K562 (cell line): ENCODE data around the gene XRCC3. TPM values are rescaled to one million over a fixed set of nuclear protein-coding genes. Genes with fewer than 3 reads are reported as not detected.
A peak's percentile ranks its signal among the peaks of the same experiment; 100 is the strongest.

Experiments
- BHLHE40 ChIP-seq: IDR thresholded peaks from 2 replicates; pipeline ENCODE4 v1.6.1; 2011; ENCODE audit warnings: low read length, improper control_type of control experiment
- CAMTA2 ChIP-seq: fragments of 250-450 bp; sonication (Bioruptor Pico); conservative IDR thresholded peaks from 2 replicates; pipeline ENCODE4 v1.5.1; 2022
- FOXJ3 ChIP-seq: sonication (generic); formaldehyde crosslinking; IDR thresholded peaks from 2 replicates; pipeline ENCODE4 v1.4.0; 2020; ENCODE audit warnings: mild to moderate bottlenecking, missing genetic modification reagents
- HEY1 ChIP-seq: fragments of 250-450 bp; sonication (Bioruptor Pico); IDR thresholded peaks from 2 replicates; pipeline ENCODE4 v1.5.0; 2020; ENCODE audit warnings: mild to moderate bottlenecking, moderate library complexity, borderline replicate concordance
- KAT7 ChIP-seq: sonication (generic); formaldehyde crosslinking; IDR thresholded peaks from 2 replicates; pipeline ENCODE4 v1.8.0; 2022; ENCODE audit warnings: missing genetic modification reagents, mild to moderate bottlenecking, borderline replicate concordance
- LCOR ChIP-seq: sonication (generic); formaldehyde crosslinking; IDR thresholded peaks from 2 replicates; pipeline ENCODE4 v1.8.0; 2022; ENCODE audit warnings: mild to moderate bottlenecking, missing genetic modification reagents
- MAFG ChIP-seq: fragments of 450-650 bp; conservative IDR thresholded peaks from 2 replicates; pipeline ENCODE4 v1.6.1; 2016; ENCODE audit warnings: missing genetic modification characterization, missing compliant biosample characterization
- SP1 ChIP-seq: sonication (generic); formaldehyde crosslinking; IDR thresholded peaks from 2 replicates; pipeline ENCODE4 v1.8.1; 2022; ENCODE audit warnings: mild to moderate bottlenecking, missing genetic modification reagents
- SRF ChIP-seq, 2 experiments: fragments of 250-450, 450-650 bp in 1 of 2; sonication (Bioruptor Pico) in 1 of 2; sonication (generic) in 1 of 2; formaldehyde crosslinking; IDR thresholded peaks; 2 replicates each; pipeline versions ENCODE4 v1.5.0 to v1.5.1; 2020 to 2022; ENCODE audit warnings: mild to moderate bottlenecking in 1 of 2, missing genetic modification reagents in 1 of 2
- TAF9B ChIP-seq: fragments of 450-650 bp; IDR thresholded peaks from 2 replicates; pipeline ENCODE4 v1.6.1; 2018; ENCODE audit warnings: mild to moderate bottlenecking; ENCODE audit not compliant: partially characterized antibody
- TBP ChIP-seq: optimal IDR thresholded peaks from 2 replicates; pipeline ENCODE3; 2011; ENCODE audit warnings: low read depth, low read length, improper control_type of control experiment
- ZNF324 ChIP-seq: fragments of 250-450 bp; sonication (Bioruptor Pico); IDR thresholded peaks from 2 replicates; pipeline ENCODE4 v1.4.0; 2020; ENCODE audit warnings: mild to moderate bottlenecking
- ZNF41 ChIP-seq: fragments of 250-450 bp; sonication (Bioruptor Pico); conservative IDR thresholded peaks from 2 replicates; pipeline ENCODE4 v1.4.0; 2020; ENCODE audit warnings: mild to moderate bottlenecking
- ZNF644 ChIP-seq: fragments of 200-800 bp; sonication (Bioruptor generic); IDR thresholded peaks from 2 replicates; pipeline ENCODE4 v1.6.1; 2016; ENCODE audit warnings: low read depth, missing genetic modification characterization, missing compliant biosample characterization
- polyA plus RNA-seq, 8 experiments: library from polyadenylated mRNA; depleted of rRNA in 4 of 8; stranded (reverse) in 5 of 8; unstranded in 3 of 8; fragments of >200 nt; fragmentation: Nextera tagmentation in 2 of 8; fragmentation: Illumina TruSeq in 1 of 8; extraction: Ambion mirVana in 2 of 8; extraction: Trizol in 1 of 8; gene quantifications; 2 replicates each; pipeline versions ENCODE4 v1.2.1 to v1.2.3, GENCODE V29; 2011 to 2014; ENCODE audit warnings: inconsistent platforms in 1 of 8, missing spikeins in 1 of 8
- total RNA-seq, 7 experiments: library from RNA; depleted of rRNA in 6 of 7; stranded (reverse); fragments of >200 nt in 6 of 7; fragmentation: Illumina TruSeq in 2 of 7; extraction: Trizol in 2 of 7; gene quantifications; 2 replicates each; pipeline versions ENCODE4 v1.2.1 to v1.2.3, GENCODE V29; 2011 to 2021; ENCODE audit warnings: low replicate concordance in 1 of 7
- TF ChIP-seq, protein P1 (sequence below): fragments of 450-650 bp; IDR thresholded peaks from 2 replicates; pipeline ENCODE4 v1.6.1; 2016; ENCODE audit warnings: mild to moderate bottlenecking, moderate library complexity
- TF ChIP-seq, protein P2 (sequence below): sonication (generic); formaldehyde crosslinking; IDR thresholded peaks from 2 replicates; pipeline ENCODE4 v1.8.0; 2022; ENCODE audit warnings: missing genetic modification reagents, mild to moderate bottlenecking, borderline replicate concordance

Gene XRCC3
- total and polyA plus RNA-seq, 9 of the 15 experiments (the other 6 are each of a cell fraction or from before 2014, with no cell fraction given): 0.34 to 59.3 (median 30.3) TPM

DNA sequence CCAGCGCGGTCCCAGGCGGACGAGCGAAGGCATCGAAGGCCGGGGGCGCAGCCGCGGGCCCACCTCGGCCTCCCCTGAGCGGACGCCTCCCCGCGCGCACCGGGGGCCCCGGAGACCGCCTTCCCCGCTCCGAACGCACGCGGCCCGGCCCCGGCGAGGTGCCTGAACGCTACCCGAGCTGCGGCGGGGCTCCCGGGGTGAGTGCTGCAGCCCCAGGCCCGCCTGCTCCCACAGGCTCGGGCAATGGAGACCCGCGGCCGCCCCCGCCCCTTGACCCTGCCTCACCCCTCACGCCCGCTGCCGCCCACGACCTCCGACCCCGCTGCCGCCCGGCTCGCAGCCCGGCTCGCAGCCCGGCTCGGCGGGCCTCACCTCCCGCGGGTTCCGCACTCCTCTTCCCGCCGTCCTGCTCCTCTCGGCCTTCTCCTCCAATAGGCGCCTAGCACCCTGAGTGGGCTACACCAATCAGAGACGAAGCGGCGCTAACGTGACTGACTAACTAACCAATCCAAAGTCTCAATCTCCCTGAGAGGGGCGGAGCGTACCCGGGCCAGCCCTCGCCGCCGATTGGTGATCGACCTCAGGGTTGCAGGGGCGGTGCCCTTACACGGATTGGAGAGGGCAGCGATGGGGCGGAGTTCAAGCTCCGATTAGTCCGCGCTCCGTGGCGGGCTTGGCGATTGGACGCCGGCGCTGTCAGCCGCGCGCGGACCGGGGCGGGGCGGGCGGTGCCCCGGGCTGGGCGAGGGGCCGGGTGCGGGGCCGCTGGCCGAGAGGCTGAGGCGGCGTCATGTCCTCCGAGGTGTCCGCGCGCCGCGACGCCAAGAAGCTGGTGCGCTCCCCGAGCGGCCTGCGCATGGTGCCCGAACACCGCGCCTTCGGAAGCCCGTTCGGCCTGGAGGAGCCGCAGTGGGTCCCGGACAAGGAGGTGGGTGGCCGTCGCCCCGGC is at the start of gene XRCC3, which contains the start of gene ZFYVE21 (continued):
- TF ChIP-seq, protein P1, sequence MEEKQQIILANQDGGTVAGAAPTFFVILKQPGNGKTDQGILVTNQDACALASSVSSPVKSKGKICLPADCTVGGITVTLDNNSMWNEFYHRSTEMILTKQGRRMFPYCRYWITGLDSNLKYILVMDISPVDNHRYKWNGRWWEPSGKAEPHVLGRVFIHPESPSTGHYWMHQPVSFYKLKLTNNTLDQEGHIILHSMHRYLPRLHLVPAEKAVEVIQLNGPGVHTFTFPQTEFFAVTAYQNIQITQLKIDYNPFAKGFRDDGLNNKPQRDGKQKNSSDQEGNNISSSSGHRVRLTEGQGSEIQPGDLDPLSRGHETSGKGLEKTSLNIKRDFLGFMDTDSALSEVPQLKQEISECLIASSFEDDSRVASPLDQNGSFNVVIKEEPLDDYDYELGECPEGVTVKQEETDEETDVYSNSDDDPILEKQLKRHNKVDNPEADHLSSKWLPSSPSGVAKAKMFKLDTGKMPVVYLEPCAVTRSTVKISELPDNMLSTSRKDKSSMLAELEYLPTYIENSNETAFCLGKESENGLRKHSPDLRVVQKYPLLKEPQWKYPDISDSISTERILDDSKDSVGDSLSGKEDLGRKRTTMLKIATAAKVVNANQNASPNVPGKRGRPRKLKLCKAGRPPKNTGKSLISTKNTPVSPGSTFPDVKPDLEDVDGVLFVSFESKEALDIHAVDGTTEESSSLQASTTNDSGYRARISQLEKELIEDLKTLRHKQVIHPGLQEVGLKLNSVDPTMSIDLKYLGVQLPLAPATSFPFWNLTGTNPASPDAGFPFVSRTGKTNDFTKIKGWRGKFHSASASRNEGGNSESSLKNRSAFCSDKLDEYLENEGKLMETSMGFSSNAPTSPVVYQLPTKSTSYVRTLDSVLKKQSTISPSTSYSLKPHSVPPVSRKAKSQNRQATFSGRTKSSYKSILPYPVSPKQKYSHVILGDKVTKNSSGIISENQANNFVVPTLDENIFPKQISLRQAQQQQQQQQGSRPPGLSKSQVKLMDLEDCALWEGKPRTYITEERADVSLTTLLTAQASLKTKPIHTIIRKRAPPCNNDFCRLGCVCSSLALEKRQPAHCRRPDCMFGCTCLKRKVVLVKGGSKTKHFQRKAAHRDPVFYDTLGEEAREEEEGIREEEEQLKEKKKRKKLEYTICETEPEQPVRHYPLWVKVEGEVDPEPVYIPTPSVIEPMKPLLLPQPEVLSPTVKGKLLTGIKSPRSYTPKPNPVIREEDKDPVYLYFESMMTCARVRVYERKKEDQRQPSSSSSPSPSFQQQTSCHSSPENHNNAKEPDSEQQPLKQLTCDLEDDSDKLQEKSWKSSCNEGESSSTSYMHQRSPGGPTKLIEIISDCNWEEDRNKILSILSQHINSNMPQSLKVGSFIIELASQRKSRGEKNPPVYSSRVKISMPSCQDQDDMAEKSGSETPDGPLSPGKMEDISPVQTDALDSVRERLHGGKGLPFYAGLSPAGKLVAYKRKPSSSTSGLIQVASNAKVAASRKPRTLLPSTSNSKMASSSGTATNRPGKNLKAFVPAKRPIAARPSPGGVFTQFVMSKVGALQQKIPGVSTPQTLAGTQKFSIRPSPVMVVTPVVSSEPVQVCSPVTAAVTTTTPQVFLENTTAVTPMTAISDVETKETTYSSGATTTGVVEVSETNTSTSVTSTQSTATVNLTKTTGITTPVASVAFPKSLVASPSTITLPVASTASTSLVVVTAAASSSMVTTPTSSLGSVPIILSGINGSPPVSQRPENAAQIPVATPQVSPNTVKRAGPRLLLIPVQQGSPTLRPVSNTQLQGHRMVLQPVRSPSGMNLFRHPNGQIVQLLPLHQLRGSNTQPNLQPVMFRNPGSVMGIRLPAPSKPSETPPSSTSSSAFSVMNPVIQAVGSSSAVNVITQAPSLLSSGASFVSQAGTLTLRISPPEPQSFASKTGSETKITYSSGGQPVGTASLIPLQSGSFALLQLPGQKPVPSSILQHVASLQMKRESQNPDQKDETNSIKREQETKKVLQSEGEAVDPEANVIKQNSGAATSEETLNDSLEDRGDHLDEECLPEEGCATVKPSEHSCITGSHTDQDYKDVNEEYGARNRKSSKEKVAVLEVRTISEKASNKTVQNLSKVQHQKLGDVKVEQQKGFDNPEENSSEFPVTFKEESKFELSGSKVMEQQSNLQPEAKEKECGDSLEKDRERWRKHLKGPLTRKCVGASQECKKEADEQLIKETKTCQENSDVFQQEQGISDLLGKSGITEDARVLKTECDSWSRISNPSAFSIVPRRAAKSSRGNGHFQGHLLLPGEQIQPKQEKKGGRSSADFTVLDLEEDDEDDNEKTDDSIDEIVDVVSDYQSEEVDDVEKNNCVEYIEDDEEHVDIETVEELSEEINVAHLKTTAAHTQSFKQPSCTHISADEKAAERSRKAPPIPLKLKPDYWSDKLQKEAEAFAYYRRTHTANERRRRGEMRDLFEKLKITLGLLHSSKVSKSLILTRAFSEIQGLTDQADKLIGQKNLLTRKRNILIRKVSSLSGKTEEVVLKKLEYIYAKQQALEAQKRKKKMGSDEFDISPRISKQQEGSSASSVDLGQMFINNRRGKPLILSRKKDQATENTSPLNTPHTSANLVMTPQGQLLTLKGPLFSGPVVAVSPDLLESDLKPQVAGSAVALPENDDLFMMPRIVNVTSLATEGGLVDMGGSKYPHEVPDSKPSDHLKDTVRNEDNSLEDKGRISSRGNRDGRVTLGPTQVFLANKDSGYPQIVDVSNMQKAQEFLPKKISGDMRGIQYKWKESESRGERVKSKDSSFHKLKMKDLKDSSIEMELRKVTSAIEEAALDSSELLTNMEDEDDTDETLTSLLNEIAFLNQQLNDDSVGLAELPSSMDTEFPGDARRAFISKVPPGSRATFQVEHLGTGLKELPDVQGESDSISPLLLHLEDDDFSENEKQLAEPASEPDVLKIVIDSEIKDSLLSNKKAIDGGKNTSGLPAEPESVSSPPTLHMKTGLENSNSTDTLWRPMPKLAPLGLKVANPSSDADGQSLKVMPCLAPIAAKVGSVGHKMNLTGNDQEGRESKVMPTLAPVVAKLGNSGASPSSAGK: 0 out of 2 replicates have a peak, but pooled peaks have one; percentile 8
- TF ChIP-seq, protein P2, sequence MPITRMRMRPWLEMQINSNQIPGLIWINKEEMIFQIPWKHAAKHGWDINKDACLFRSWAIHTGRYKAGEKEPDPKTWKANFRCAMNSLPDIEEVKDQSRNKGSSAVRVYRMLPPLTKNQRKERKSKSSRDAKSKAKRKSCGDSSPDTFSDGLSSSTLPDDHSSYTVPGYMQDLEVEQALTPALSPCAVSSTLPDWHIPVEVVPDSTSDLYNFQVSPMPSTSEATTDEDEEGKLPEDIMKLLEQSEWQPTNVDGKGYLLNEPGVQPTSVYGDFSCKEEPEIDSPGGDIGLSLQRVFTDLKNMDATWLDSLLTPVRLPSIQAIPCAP (CRISPR knock-in tag): no peak
- TF ChIP-seq BHLHE40: no peak; the same call in 1 of the 2 replicates
- TF ChIP-seq KAT7 (CRISPR knock-in tag): no peak
- TF ChIP-seq HEY1 (CRISPR knock-in tag): no peak
- TF ChIP-seq ZNF324 (CRISPR knock-in tag): no peak
- TF ChIP-seq TBP: peak; percentile 59
- no peak for TF ChIP-seq TAF9B
- peak in 1 of 2 experiments; percentile 54; a peak in 1 of 4 replicates for TF ChIP-seq SRF (CRISPR knock-in tag; IDR thresholded peaks at IDR 0.05)
- TF ChIP-seq FOXJ3 (CRISPR knock-in tag): no peak
- no peak for TF ChIP-seq MAFG (tag)
- no peak for TF ChIP-seq ZNF41 (CRISPR knock-in tag)
- TF ChIP-seq LCOR (CRISPR knock-in tag): no peak
- TF ChIP-seq CAMTA2 (CRISPR knock-in tag): no peak
- TF ChIP-seq ZNF644 (tag): no peak
- TF ChIP-seq SP1 (CRISPR knock-in tag): peak; percentile 96
